Left lung (tissue), 10 donors: ENCODE results near the gene ZCCHC24. TPM values are rescaled to one million over a fixed set of nuclear protein-coding genes. Genes with fewer than 3 reads are reported as not detected.

ENCODE experiments used
- ATAC-seq: fragments of 200-7000 bp; cut with Tn5 transposase; one replicate; pipeline ENCODE4 v1.9.1; 2020; ENCODE audit warnings: moderate library complexity
- DNase-seq, 4 donors: peaks; one replicate each; pipeline ENCODE4 v3.0.0-alpha.2; 2013 to 2020
- H3K27ac ChIP-seq, 2 donors: fragments of 200-600 bp; sonication (generic) in 1 of 2; one replicate each; pipeline versions ENCODE4 v1.5.0 to v1.8.0; 2020 to 2021
- H3K27me3 ChIP-seq, 2 donors: fragments of 200-600 bp; sonication (generic) in 1 of 2; one replicate each; pipeline versions ENCODE4 v1.5.0 to v1.8.0; 2020 to 2021
- H3K36me3 ChIP-seq, 2 donors: fragments of 200-600 bp; sonication (generic) in 1 of 2; one replicate each; pipeline versions ENCODE4 v1.5.0 to v1.8.0; 2020 to 2021
- H3K4me1 ChIP-seq, 2 donors: fragments of 200-600 bp; one replicate each; pipeline ENCODE4 v1.8.0; 2021
- H3K4me3 ChIP-seq, 2 donors: fragments of 200-600 bp; sonication (generic) in 1 of 2; one replicate each; pipeline versions ENCODE4 v1.5.0 to v1.8.0; 2020 to 2021; ENCODE audit warnings: mild to moderate bottlenecking in 1 of 2
- H3K9me3 ChIP-seq, 2 donors: fragments of 200-600 bp; sonication (generic) in 1 of 2; one replicate each; pipeline versions ENCODE4 v1.5.0 to v1.8.0; 2020 to 2021
- intact Hi-C, 2 donors: fragments of 100-400 bp; cut with DNase I; formaldehyde crosslinking; loops; one replicate each; pipeline versions ENCODE4 v1.11.2 to v1.14.2; 2022
- polyA plus RNA-seq, 6 donors: library from polyadenylated mRNA; unstranded; fragments of 120-200 nt; gene quantifications; one replicate each; pipeline ENCODE4 v1.2.1, GENCODE V29; 2013; ENCODE audit not compliant: insufficient read length in 6 of 6
- total RNA-seq, 2 donors: library from RNA; stranded (reverse); fragmentation: NEBNext Ultra II Directional; extraction: Animal tissue kit (Norgen Biotek cat#: 25700); gene quantifications; one replicate each; pipeline ENCODE4 v1.2.1, GENCODE V29; 2021
- TF ChIP-seq, protein P1 (sequence below), 2 donors: fragments of 200-600 bp; sonication (generic) in 1 of 2; IDR thresholded peaks; one replicate each; pipeline versions ENCODE4 v1.5.0 to v1.8.0; 2021; ENCODE audit warnings: antibody characterized with exemption in 2 of 2
- donor health status: DM: no; HTN: yes; CAD: no.
- donor health status: DM: no; HTN: no; CAD: no.

ZCCHC24 gene
- total and polyA plus RNA-seq, 8 donors = 28.9 to 48.3 (median 37.1) TPM

DNA sequence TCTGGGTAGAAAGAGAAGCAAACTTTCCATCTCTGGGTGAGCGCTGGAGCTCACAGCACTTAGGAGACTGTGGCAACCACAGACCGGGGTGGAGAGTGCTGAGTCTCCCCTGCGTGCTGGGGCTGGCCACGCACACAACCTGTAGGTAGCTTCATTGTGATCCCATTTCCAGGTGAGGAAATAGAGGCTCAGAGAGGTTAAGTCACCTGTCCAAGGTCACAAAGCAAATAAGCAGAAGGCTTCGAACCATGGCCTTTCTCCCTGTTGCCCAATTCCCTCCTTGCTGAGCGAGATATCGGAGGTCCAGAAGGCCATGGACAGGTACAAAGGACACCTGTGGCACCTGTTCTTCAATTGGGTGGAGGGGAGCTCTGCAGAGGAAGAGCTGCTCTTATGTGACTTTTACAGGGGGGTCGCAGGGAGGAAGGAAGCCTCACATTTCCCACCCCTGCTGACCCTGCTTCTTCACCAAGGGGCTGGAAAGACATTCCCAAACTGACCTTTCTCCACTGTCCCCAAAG is 39.4 kb downstream of the ZCCHC24 start:
- peak overlapping the region in 1 of 2 donors; percentile 26 for H3K27ac ChIP-seq
- H3K27me3 ChIP-seq = peaks cover 0 to 16% of the 10 kb centered on the region in 2 donors
- no peaks in the 10 kb centered on the region for H3K36me3 ChIP-seq
- intact Hi-C loops = no loop called here
- no peak overlapping the region for H3K4me3 ChIP-seq
- H3K4me1 ChIP-seq = peaks cover 55 to 84% of the 10 kb centered on the region in 2 donors
- H3K9me3 ChIP-seq = no peaks in the 10 kb centered on the region
- ATAC-seq = no peak
- DNase-seq = no peak
- TF ChIP-seq, protein P1, sequence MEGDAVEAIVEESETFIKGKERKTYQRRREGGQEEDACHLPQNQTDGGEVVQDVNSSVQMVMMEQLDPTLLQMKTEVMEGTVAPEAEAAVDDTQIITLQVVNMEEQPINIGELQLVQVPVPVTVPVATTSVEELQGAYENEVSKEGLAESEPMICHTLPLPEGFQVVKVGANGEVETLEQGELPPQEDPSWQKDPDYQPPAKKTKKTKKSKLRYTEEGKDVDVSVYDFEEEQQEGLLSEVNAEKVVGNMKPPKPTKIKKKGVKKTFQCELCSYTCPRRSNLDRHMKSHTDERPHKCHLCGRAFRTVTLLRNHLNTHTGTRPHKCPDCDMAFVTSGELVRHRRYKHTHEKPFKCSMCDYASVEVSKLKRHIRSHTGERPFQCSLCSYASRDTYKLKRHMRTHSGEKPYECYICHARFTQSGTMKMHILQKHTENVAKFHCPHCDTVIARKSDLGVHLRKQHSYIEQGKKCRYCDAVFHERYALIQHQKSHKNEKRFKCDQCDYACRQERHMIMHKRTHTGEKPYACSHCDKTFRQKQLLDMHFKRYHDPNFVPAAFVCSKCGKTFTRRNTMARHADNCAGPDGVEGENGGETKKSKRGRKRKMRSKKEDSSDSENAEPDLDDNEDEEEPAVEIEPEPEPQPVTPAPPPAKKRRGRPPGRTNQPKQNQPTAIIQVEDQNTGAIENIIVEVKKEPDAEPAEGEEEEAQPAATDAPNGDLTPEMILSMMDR (IDR thresholded peaks at IDR 0.05) = no peak

DNA sequence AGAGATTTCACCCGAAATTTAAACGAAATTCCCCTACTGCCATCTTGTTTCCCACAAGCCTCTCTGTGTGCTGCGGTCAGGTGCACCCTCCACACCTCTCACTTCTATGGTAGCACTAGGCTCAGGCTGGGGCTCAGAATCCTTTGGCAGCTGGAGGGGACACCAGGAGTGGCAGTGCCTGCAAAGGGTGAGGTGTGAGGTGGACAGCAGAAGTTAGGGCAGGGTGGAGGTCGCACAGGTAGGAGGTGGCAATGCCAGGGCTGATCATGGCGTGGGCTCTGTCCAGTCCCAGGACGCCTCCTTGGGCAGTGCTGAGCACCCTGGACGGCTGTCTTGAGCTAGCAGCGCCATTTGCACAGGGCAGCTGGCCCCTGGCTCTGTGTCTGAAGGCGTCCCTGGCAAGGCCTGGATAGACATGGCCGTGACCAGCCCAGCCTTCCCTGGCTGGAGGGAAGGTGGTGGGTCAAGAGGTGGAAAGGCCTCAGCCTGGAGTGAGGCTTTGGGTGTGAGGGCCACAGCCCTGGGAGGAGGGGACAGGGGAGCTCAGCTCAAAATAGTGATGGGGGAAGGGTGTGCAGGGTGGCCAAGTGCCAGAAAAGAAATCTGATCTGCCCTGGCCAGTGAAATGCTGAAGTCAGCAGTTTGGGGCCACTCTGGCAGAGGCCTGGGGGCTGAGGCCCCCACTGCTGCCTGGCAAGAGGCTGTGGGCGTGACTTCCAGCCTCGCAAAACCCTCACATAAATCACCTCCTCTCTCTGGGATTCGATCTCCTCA is 40.0 kb downstream of the ZCCHC24 start:
- no peaks in the 10 kb centered on the region for H3K36me3 ChIP-seq
- ATAC-seq (peak; percentile 7), DNase-seq (peak; percentile 48 to 88 (median 68))
- peaks cover 0 to 16% of the 10 kb centered on the region in 2 donors for H3K27me3 ChIP-seq
- H3K4me1 ChIP-seq = peaks cover 61 to 88% of the 10 kb centered on the region in 2 donors
- H3K27ac ChIP-seq = peak overlapping the region; percentile 26 to 79
- H3K9me3 ChIP-seq = no peaks in the 10 kb centered on the region
- H3K4me3 ChIP-seq = no peak overlapping the region
- TF ChIP-seq, protein P1 (IDR thresholded peaks at IDR 0.05) = no peak
- intact Hi-C loops = no loop called here

DNA sequence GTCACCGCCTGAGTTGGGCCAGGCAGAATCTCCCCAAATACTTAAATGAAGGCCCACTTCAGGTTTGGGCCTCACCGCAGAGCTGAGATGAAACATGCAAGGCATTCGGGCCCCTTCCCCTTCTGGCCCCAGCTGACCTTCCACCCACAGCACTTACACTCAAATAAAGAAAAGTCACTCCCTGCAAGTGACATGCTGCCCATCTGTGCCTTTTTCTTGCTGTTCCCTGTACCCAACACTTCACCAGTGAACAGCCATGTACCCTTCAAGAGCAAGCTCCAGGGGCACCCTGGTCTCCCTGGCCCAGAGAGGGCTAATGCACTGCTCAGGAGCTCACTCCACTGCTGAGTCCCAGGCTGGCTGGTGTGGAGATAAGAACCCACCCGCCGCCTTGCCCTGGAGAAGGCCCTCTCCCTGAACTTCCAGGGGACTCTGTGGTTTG is 40.7 kb downstream of the ZCCHC24 start:
- ATAC-seq (no peak), DNase-seq (peak in 2 of 4 donors; percentile 29 to 34)
- Histone ChIP-seq H3K27ac (peak overlapping the region; percentile 26 to 79), H3K27me3 (peaks cover 0 to 16% of the 10 kb centered on the region in 2 donors), H3K36me3 (no peaks in the 10 kb centered on the region), H3K9me3 (no peaks in the 10 kb centered on the region), H3K4me3 (no peak overlapping the region), H3K4me1 (peaks cover 66 to 88% of the 10 kb centered on the region in 2 donors)
- TF ChIP-seq, protein P1 (IDR thresholded peaks at IDR 0.05) = no peak
- intact Hi-C loops = loop anchor here in 1 of 2 donors (5.0 kb wide), 1 partner anchor 38 kb away; no protein-coding TSS in a partner anchor

DNA sequence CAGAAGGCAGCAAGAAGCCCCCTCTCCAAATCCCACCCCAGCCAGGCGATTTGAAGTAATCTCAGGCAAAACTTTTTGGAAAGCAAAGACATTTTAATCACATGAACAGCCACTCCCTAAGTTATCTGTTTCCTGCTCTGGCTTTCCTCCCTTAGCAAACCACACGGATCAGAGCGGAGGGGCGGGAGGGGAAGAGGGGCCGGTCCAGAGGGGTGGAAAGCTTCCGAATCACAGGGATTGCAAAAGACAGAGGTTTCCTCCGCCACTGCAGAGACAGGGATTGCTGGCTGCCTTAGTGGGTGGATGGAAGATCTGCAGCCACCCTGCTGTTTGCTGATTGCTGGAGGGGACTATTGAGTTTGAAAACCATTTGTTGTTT is 41.2 kb downstream of the ZCCHC24 start:
- Histone ChIP-seq H3K36me3 (no peaks in the 10 kb centered on the region), H3K27me3 (peaks cover 0 to 16% of the 10 kb centered on the region in 2 donors), H3K4me1 (peaks cover 71 to 88% of the 10 kb centered on the region in 2 donors), H3K4me3 (no peak overlapping the region), H3K27ac (peak overlapping the region; percentile 79 to 81), H3K9me3 (no peaks in the 10 kb centered on the region)
- intact Hi-C loops = loop anchor here in 1 of 2 donors (5.0 kb wide), 1 partner anchor 38 kb away; no protein-coding TSS in a partner anchor
- TF ChIP-seq, protein P1 (IDR thresholded peaks at IDR 0.05) = no peak
- ATAC-seq = peak; percentile 32
- DNase-seq = peak; percentile 17 to 90 (median 61)
